Measurements from ENCODE around the gene RDM1.
"Not testable (repeated sequence)": the region's sequence is repeated elsewhere in the genome, so short reads cannot be mapped to it uniquely, and the experiment has no call there.

The RDM1 gene

DNA sequence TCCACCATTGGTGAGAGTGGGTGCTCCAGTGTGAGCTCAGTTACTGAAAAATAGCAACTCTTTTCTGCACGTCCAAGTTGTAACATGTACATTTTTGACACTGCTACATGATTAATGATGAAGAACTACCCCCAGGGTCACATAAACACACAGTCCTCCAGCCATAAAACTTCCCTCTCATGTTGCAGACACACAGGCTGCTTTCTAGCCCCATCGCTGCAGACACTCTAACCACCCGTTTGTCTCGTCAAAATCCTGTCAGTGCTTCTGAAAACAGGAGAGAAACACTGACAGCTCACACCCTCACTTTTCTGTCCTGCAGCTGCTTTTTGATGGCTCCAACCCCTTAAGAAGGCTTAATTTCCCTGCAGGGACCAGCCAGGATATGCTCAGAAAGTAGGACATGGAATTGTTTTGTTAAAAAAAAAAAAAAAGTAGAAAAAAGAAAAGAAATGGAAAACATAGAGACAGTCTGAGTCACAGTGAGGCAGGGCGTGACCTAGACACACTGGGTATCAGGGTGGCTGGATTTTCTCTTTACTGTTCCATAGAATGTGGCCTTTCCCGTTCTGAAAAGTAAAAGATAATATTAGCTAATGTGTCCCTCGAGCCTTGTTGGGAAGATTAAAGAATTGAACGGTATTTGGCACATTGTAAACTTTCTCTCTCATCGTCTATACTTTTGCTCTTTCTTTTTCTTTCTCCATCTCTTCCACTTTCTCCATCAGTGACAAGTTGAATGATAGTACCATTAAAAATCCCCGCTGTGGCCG lies 29.7 kb downstream of the RDM1 start:
- ChIA-PET CTCF (no interaction called here), POLR2A (interaction anchor here (1.0 to 1.3 kb wide), 3 partner anchors 29 to 527 kb away, joined by 3 to 4 read pairs (median 3); partner anchors contain the start of genes RDM1 and SLFN11)
- peak; percentile 25 for DNase-seq (ENCODE audit: extremely low spot score)
- no peak for TF ChIP-seq FOXM1 (IDR thresholded peaks at IDR 0.05; ENCODE audit: borderline replicate concordance)
- TF ChIP-seq, protein P1, sequence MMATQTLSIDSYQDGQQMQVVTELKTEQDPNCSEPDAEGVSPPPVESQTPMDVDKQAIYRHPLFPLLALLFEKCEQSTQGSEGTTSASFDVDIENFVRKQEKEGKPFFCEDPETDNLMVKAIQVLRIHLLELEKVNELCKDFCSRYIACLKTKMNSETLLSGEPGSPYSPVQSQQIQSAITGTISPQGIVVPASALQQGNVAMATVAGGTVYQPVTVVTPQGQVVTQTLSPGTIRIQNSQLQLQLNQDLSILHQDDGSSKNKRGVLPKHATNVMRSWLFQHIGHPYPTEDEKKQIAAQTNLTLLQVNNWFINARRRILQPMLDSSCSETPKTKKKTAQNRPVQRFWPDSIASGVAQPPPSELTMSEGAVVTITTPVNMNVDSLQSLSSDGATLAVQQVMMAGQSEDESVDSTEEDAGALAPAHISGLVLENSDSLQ (IDR thresholded peaks at IDR 0.05) = peak; percentile 91

DNA sequence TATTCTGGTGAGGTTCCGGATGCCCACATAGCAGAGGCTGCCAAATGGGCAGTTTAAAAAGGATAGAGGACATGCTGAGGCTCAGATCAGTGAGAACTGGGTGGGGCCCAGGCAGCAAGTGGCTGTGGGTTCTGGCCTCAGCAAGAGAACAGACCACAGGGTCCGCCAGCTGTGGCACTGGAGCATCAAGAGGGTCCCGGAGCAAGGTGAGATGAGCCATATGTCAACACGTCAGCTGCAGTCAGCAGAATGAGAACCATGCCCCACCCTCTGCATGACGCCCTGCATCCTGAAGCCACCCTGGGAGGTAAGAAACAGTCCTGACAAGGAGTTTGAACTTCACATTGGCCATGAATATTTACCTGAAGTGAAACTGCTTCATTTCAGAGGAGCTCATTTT lies 30.3 kb downstream of the RDM1 start:
- POLR2A ChIA-PET = interaction anchor here (1.0 to 1.3 kb wide), 2 partner anchors 30 to 51 kb away, joined by 3 to 4 read pairs; partner anchors contain the start of gene RDM1
- DNase-seq (ENCODE audit: extremely low spot score) = no peak
- TF ChIP-seq ELF4 (IDR thresholded peaks at IDR 0.05) (no peak), SUZ12 (IDR thresholded peaks at IDR 0.05) (no peak), LEF1 (IDR thresholded peaks at IDR 0.05; ENCODE audit: borderline replicate concordance) (no peak), BHLHE40 (IDR thresholded peaks at IDR 0.05; ENCODE audit: borderline replicate concordance) (no peak), TARDBP (IDR thresholded peaks at IDR 0.05) (no peak), FOXA1 (IDR thresholded peaks at IDR 0.05) (no peak), L3MBTL2 (conservative IDR thresholded peaks at IDR 0.05) (no peak), ZNF384 (IDR thresholded peaks at IDR 0.05) (no peak)
- CTCF ChIA-PET = no interaction called here

DNA sequence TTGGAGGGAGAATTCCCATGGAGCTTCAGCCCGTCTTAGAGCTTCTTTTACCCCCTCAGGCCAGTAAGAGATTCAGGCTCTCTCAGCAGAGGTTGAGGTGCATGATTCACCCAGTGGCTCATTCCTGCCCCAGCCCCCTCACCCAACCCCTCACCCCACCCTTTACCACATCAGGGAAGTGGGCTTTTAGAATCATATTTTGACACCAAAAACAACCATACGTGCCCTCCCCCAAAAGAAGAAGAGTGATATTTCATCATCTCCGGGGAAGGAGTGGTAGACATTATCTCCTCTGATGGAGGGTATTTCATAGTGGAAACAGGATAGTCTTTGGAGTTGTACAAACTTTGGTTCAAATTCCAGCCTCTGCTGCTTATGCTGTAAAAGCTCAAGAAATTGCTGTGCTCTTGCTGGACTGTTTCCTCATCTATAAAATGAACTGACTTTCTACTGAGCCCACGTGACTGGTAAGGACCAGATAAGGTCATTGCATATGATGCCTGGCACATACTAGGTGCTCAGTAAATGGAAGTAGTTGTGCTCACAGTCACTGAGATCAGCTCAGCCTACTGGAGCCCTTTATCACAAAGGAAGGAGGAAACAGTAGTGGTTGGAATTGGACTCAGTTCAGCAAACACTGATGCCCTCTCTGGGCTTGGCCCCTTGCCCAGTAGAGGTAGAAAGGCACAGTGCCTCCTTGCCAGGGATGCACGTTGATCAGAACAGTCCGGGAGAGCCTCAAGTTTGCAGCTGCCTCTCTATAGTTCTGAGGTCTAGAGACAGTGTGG lies 32.1 kb downstream of the RDM1 start:
- TF ChIP-seq ZNF384 (IDR thresholded peaks at IDR 0.05) = no peak
- no peak for TF ChIP-seq BHLHE40 (IDR thresholded peaks at IDR 0.05; ENCODE audit: borderline replicate concordance)
- TF ChIP-seq SUZ12 (IDR thresholded peaks at IDR 0.05) = no peak
- TF ChIP-seq HDGF (IDR thresholded peaks at IDR 0.05; ENCODE audit: borderline replicate concordance) = no peak
- no peak for TF ChIP-seq TARDBP (IDR thresholded peaks at IDR 0.05)
- TF ChIP-seq, protein P1 (IDR thresholded peaks at IDR 0.05) = no peak
- TF ChIP-seq FOXM1 (IDR thresholded peaks at IDR 0.05; ENCODE audit: borderline replicate concordance) = no peak
- TF ChIP-seq ELF4 (IDR thresholded peaks at IDR 0.05) = no peak
- TF ChIP-seq SP1 (IDR thresholded peaks at IDR 0.05) = no peak
- no peak for TF ChIP-seq LEF1 (IDR thresholded peaks at IDR 0.05; ENCODE audit: borderline replicate concordance)
- TF ChIP-seq L3MBTL2 (conservative IDR thresholded peaks at IDR 0.05) = no peak
- TF ChIP-seq FOXA1 (IDR thresholded peaks at IDR 0.05) = no peak
- no peak for TF ChIP-seq CTBP1 (IDR thresholded peaks at IDR 0.05; ENCODE audit: borderline replicate concordance)
- no peak for TF ChIP-seq NFRKB (IDR thresholded peaks at IDR 0.05)
- no peak for TF ChIP-seq FOXK2 (IDR thresholded peaks at IDR 0.05)
- no peak for TF ChIP-seq ARNT (IDR thresholded peaks at IDR 0.05)
- ChIA-PET POLR2A (interaction anchor here (1.1 kb wide), 1 partner anchor 33 kb away, joined by 3 read pairs; the partner anchor contains the start of gene RDM1), CTCF (no interaction called here)
- DNase-seq (ENCODE audit: extremely low spot score) = no peak

DNA sequence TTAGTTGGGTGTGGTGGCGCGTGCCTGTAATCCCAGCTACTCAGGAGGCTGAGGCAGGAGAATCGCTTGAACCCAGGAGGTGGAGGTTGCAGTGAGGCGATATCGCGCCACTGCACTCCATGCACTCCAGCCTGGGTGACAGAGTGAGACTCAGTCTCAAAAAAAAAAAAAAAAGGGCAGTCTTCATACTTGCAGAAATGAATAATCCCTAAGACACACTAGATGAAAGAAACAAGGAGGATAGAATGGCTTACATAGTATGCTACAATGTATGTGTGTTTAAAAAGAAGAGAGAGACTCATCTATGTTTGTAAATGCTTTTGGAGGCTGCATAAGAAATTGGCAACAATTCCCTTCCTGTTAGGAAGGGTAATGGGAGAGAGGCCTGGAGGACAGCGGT lies 32.8 kb downstream of the RDM1 start:
- POLR2A ChIA-PET; DNase-seq (ENCODE audit: extremely low spot score); CTCF ChIA-PET: not testable (repeated sequence)

DNA sequence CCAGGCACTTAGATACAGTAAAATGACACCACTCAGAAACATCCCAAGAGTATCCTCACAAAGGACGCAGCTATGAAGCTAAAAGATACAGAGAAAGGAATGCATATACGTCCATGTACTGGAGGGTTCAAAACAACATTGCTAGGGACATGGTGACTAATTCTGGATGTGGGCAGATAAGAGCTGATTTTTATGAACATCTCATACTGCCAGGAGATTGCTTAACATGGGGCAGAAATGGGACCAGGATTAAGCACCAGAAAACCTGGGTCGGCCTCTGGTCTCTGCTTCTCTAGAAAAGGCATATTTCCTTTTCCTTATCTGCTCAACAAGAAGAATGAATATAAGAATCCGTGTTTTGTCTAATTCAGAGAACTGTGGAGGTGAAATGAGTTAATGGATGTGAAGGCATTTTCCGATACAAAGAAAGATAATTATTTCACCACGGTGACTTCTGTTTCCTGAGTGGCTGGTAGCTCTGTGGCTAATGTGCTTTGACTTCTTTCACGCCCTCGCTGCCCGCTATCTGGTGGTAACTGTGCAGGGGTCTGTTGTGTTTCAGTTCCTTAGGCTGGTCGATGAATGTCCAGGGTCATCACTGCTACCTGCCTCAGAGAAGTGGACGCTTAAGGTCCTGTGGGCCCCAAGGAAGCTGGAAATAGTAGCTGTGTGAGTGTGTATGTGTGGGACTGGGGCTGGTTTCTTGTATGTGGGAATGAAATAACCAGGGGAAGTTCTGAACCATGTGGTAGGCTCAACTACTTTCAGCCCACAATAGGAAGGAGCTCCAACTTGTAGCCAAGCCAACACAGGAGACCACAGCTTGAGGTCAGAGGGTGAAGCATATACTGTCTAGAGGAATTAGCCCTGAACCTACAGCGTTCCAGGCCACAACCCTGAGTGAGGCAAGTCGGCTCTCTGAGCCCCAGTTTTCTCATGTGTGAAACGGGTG lies 34.7 kb downstream of the RDM1 start:
- ChIA-PET POLR2A (no interaction called here), CTCF (interaction anchor here (0.7 kb wide), 1 partner anchor 42 kb away, joined by 3 read pairs; no protein-coding TSS in a partner anchor)
- TF ChIP-seq SUZ12 (IDR thresholded peaks at IDR 0.05) (no peak), TARDBP (IDR thresholded peaks at IDR 0.05) (no peak), BHLHE40 (IDR thresholded peaks at IDR 0.05; ENCODE audit: borderline replicate concordance) (no peak), FOXK2 (IDR thresholded peaks at IDR 0.05) (no peak)
- DNase-seq (ENCODE audit: extremely low spot score) = no peak

DNA sequence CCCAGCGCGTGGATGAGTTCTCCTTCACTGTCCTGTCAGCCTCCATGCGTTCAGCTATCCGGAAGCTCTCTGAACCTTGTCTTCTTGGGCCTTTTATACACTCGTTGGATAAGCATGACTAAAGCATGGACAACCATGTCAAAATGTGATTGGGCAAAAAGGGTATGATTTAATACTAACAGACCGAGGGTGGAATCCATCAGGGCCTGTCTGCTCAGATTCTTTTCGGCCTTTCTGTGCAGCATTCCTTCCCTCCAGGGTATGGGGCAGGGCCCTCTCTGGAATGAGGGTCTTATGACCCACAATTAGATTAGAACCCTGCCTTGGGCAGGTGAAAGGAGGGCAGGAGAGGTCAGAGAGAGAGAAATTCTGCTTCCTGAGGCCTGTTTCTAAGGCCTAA lies 36.4 kb downstream of the RDM1 start:
- TF ChIP-seq FOXK2 (IDR thresholded peaks at IDR 0.05) = no peak
- TF ChIP-seq SUZ12 (IDR thresholded peaks at IDR 0.05) = no peak
- no peak for TF ChIP-seq L3MBTL2 (conservative IDR thresholded peaks at IDR 0.05)
- TF ChIP-seq SP1 (IDR thresholded peaks at IDR 0.05) = no peak
- TF ChIP-seq BHLHE40 (IDR thresholded peaks at IDR 0.05; ENCODE audit: borderline replicate concordance) = no peak
- TF ChIP-seq FOXM1 (IDR thresholded peaks at IDR 0.05; ENCODE audit: borderline replicate concordance) = no peak
- TF ChIP-seq CTBP1 (IDR thresholded peaks at IDR 0.05; ENCODE audit: borderline replicate concordance) = no peak
- no peak for TF ChIP-seq LEF1 (IDR thresholded peaks at IDR 0.05; ENCODE audit: borderline replicate concordance)
- TF ChIP-seq ARNT (IDR thresholded peaks at IDR 0.05) = no peak
- TF ChIP-seq TARDBP (IDR thresholded peaks at IDR 0.05) = no peak
- TF ChIP-seq, protein P1 (IDR thresholded peaks at IDR 0.05) = no peak
- TF ChIP-seq ZNF384 (IDR thresholded peaks at IDR 0.05) = no peak
- no peak for TF ChIP-seq HDGF (IDR thresholded peaks at IDR 0.05; ENCODE audit: borderline replicate concordance)
- TF ChIP-seq FOXA1 (IDR thresholded peaks at IDR 0.05) = no peak
- no peak for TF ChIP-seq ELF4 (IDR thresholded peaks at IDR 0.05)
- no peak for TF ChIP-seq NFRKB (IDR thresholded peaks at IDR 0.05)
- no peak for DNase-seq (ENCODE audit: extremely low spot score)
- ChIA-PET POLR2A (no interaction called here), CTCF (no interaction called here)
